ENCODE results near the gene KLHL34.

DNA sequence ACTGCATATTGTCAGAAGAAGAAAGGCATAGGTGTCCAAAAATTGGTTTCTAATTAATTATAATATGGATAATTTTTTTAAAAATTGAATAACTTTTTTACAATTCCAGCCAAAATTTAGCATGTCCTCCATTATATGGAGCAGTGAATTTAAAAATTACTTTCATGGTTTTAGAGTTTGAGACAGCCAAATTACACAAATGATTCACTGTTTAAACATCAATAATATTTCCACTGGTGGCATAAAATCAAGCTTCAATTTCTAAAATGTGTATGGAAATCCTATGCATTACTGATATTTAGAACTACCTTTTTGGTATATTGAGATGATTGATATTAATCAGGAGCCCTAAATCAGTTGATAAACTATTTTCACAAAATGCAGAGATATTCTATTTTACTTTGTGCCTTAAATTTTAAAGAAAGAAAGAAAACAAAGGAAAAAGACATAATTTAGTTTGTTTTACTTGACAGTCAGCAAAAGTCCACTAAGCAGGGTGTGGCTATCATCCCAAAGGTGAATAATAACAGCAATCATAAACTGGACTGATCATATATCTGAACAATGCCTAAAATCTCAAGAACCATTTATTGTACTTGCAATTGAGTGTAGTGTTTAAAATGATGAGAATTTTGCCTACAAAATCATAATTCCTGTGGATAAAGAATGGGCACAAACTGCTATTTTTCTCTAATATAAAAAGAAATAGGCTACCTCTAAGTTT is 34.2 kb downstream of the KLHL34 start:
- TF ChIP-seq, protein P1, sequence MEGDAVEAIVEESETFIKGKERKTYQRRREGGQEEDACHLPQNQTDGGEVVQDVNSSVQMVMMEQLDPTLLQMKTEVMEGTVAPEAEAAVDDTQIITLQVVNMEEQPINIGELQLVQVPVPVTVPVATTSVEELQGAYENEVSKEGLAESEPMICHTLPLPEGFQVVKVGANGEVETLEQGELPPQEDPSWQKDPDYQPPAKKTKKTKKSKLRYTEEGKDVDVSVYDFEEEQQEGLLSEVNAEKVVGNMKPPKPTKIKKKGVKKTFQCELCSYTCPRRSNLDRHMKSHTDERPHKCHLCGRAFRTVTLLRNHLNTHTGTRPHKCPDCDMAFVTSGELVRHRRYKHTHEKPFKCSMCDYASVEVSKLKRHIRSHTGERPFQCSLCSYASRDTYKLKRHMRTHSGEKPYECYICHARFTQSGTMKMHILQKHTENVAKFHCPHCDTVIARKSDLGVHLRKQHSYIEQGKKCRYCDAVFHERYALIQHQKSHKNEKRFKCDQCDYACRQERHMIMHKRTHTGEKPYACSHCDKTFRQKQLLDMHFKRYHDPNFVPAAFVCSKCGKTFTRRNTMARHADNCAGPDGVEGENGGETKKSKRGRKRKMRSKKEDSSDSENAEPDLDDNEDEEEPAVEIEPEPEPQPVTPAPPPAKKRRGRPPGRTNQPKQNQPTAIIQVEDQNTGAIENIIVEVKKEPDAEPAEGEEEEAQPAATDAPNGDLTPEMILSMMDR (CRISPR knock-in tag; IDR thresholded peaks at IDR 0.05): no peak
- no peak for TF ChIP-seq ZNF264 (CRISPR knock-in tag; IDR thresholded peaks at IDR 0.05)

Data from HepG2 (cell line).